Stimulated activated CD4-positive, alpha-beta T cell treated with anti-CD3 and anti-CD28 coated beads, Interleukin-4, amount 100 ng/mL, for 48 hours (primary cell): Measurements from ENCODE around the gene MUC22.

Experiments
- DNase-seq, 2 donors: peaks; one replicate each; pipeline ENCODE4 v3.0.0-alpha.2; 2020; ENCODE audit warnings: low read depth in 2 of 2

Gene MUC22

GRCh38 chr6:31079656-31080261 is 69.5 kb downstream of the MUC22 start:
- peak; percentile 57 to 63 for DNase-seq

GRCh38 chr6:31081872-31082271 is 71.6 kb downstream of the MUC22 start:
- no peak for DNase-seq

- DNase-seq = peak; percentile 41 to 58
These were observed 73.6 kb downstream of the MUC22 start for GRCh38 chr6:31083742-31084354.
